ENCODE measurements around the gene MUC22. TPM values are rescaled to one million over a fixed set of nuclear protein-coding genes. Genes with fewer than 3 reads are reported as not detected.
"Not testable (repeated sequence)": the region's sequence is repeated elsewhere in the genome, so short reads cannot be mapped to it uniquely, and the experiment has no call there.

Gene MUC22
- total and polyA plus RNA-seq, 4 donors = not detected

- Histone ChIP-seq H3K4me1 (ENCODE audit: control insufficient read depth in 4 of 4, insufficient read depth in 4 of 4, low read length in 3 of 4) (no peaks in the 10 kb centered on the region), H3K9me3 (ENCODE audit: control insufficient read depth in 4 of 4, low read length in 3 of 4) (no peaks in the 10 kb centered on the region), H3K36me3 (ENCODE audit: control insufficient read depth in 4 of 4, insufficient read depth in 3 of 4, low read depth in 1 of 4, low read length in 3 of 4) (no peaks in the 10 kb centered on the region), H3K27ac (ENCODE audit: low read depth in 1 of 2, low read length in 2 of 2) (no peak overlapping the region), H3K4me3 (ENCODE audit: low read depth in 1 of 3, low read length in 3 of 3) (no peak overlapping the region), H3K9ac (ENCODE audit: low read depth in 1 of 2, low read length in 2 of 2) (no peak overlapping the region), H3K27me3 (ENCODE audit: control insufficient read depth in 4 of 4, insufficient read depth in 4 of 4, low read length in 3 of 4) (no peaks in the 10 kb centered on the region)
- no peak for DNase-seq (ENCODE audit: low spot score)
- WGBS = 78% methylated on average over 7 of the region's 7 CpGs
- TF ChIP-seq ZBTB33 (IDR thresholded peaks at IDR 0.05) (no peak), FOXA2 (IDR thresholded peaks at IDR 0.05) (no peak)
These were observed 53.7 kb downstream of the MUC22 start for GRCh38 chr6:31063906-31064435.

GRCh38 chr6:31065556-31065955 is 55.3 kb downstream of the MUC22 start:
- no peak for DNase-seq (ENCODE audit: low spot score)
- no peaks in the 10 kb centered on the region for H3K36me3 ChIP-seq (ENCODE audit: control insufficient read depth in 4 of 4, insufficient read depth in 3 of 4, low read depth in 1 of 4, low read length in 3 of 4)
- 68% methylated on average over 2 of the region's 2 CpGs for WGBS
- no peaks in the 10 kb centered on the region for H3K27me3 ChIP-seq (ENCODE audit: control insufficient read depth in 4 of 4, insufficient read depth in 4 of 4, low read length in 3 of 4)
- H3K9me3 ChIP-seq (ENCODE audit: control insufficient read depth in 4 of 4, low read length in 3 of 4) = no peaks in the 10 kb centered on the region
- H3K9ac ChIP-seq (ENCODE audit: low read depth in 1 of 2, low read length in 2 of 2) = no peak overlapping the region
- H3K4me3 ChIP-seq (ENCODE audit: low read depth in 1 of 3, low read length in 3 of 3) = no peak overlapping the region
- TF ChIP-seq ZBTB33 (IDR thresholded peaks at IDR 0.05) (no peak), HNF4A (conservative IDR thresholded peaks at IDR 0.05) (no peak), REST (IDR thresholded peaks at IDR 0.05) (no peak), YY1 (IDR thresholded peaks at IDR 0.05) (no peak), RXRA (IDR thresholded peaks at IDR 0.05) (no peak), ATF3 (IDR thresholded peaks at IDR 0.05) (no peak), SP1 (IDR thresholded peaks at IDR 0.05) (no peak), MAX (IDR thresholded peaks at IDR 0.05) (no peak), HNF4G (IDR thresholded peaks at IDR 0.05) (no peak), FOXA1 (IDR thresholded peaks at IDR 0.05) (no peak)
- no peak overlapping the region for H3K27ac ChIP-seq (ENCODE audit: low read depth in 1 of 2, low read length in 2 of 2)
- no peaks in the 10 kb centered on the region for H3K4me1 ChIP-seq (ENCODE audit: control insufficient read depth in 4 of 4, insufficient read depth in 4 of 4, low read length in 3 of 4)

GRCh38 chr6:31067028-31067427 is 56.8 kb downstream of the MUC22 start:
- H3K4me3 ChIP-seq (ENCODE audit: low read depth in 1 of 3, low read length in 3 of 3); H3K4me1 ChIP-seq (ENCODE audit: control insufficient read depth in 4 of 4, insufficient read depth in 4 of 4, low read length in 3 of 4): not testable (repeated sequence)
- 89% methylated on average over 25 of the region's 32 CpGs for WGBS

GRCh38 chr6:31067891-31068668 is 57.8 kb downstream of the MUC22 start:
- not testable (repeated sequence) for H3K9ac ChIP-seq (ENCODE audit: low read depth in 1 of 2, low read length in 2 of 2); H3K27ac ChIP-seq (ENCODE audit: low read depth in 1 of 2, low read length in 2 of 2); H3K9me3 ChIP-seq (ENCODE audit: control insufficient read depth in 4 of 4, low read length in 3 of 4); H3K4me3 ChIP-seq (ENCODE audit: low read depth in 1 of 3, low read length in 3 of 3); H3K27me3 ChIP-seq (ENCODE audit: control insufficient read depth in 4 of 4, insufficient read depth in 4 of 4, low read length in 3 of 4); H3K4me1 ChIP-seq (ENCODE audit: control insufficient read depth in 4 of 4, insufficient read depth in 4 of 4, low read length in 3 of 4); H3K36me3 ChIP-seq (ENCODE audit: control insufficient read depth in 4 of 4, insufficient read depth in 3 of 4, low read depth in 1 of 4, low read length in 3 of 4); DNase-seq (ENCODE audit: low spot score)
- WGBS = 91% methylated on average over 7 of the region's 11 CpGs

More at GRCh38 chr6:31067028-31067427, 56.8 kb downstream of the MUC22 start:
- DNase-seq (ENCODE audit: low spot score); H3K27ac ChIP-seq (ENCODE audit: low read depth in 1 of 2, low read length in 2 of 2); H3K9ac ChIP-seq (ENCODE audit: low read depth in 1 of 2, low read length in 2 of 2); H3K9me3 ChIP-seq (ENCODE audit: control insufficient read depth in 4 of 4, low read length in 3 of 4); H3K27me3 ChIP-seq (ENCODE audit: control insufficient read depth in 4 of 4, insufficient read depth in 4 of 4, low read length in 3 of 4); H3K36me3 ChIP-seq (ENCODE audit: control insufficient read depth in 4 of 4, insufficient read depth in 3 of 4, low read depth in 1 of 4, low read length in 3 of 4): not testable (repeated sequence)

Data from liver (tissue), 9 donors.